ENCODE data around the gene FAM168A.

The FAM168A gene

DNA sequence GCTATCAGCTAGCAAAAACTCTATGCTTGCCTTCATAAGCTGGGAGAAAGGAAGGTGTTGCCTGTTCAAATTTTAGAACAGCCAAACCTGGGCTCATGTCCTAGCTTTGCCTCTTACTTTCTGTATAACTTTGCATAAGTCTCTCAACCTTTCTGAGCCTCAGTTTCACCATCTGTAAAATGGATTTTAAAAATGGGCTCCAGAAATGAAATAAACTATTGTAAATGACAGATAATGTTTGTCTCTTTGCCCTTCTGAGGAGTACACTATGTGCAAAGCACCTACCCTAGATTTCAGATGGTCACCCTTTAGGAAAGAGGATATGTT, 68.7 kb downstream of the FAM168A start:
- DNase-seq (ENCODE audit: low read depth): no peak
- no peak for TF ChIP-seq CTCF (conservative IDR thresholded peaks at IDR 0.05; ENCODE audit: low read length)
- H3K4me3 ChIP-seq (ENCODE audit: low read length): no peak overlapping the region

- no peak for TF ChIP-seq CTCF (conservative IDR thresholded peaks at IDR 0.05; ENCODE audit: low read length)
- peak overlapping the region; percentile 53 for H3K4me3 ChIP-seq (ENCODE audit: low read length)
- peak; percentile 26 for DNase-seq (ENCODE audit: low read depth)
Measured at GRCh38 chr11:73528483-73529203, 69.3 kb downstream of the FAM168A start.

DNA sequence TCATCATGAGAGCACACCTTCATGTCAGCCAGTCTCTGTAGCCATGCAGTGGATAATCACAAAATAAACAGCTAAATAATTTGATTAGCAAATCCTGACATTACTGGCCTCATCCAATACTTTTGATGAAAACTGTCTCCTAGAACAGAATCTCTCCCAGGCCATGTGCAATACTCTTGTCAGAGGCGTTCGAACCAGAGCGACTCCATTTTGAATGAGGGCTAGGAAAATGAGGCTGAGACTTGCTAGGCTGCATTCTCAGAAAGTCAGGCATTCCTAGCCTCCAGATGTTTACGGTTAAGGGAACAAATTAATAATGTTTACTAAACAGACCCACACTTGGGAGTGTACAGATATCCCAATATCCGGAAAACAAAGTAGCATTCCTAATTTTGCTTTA, 69.9 kb downstream of the FAM168A start:
- H3K4me3 ChIP-seq (ENCODE audit: low read length): no peak overlapping the region
- DNase-seq (ENCODE audit: low read depth): no peak
- TF ChIP-seq CTCF (conservative IDR thresholded peaks at IDR 0.05; ENCODE audit: low read length): no peak

DNA sequence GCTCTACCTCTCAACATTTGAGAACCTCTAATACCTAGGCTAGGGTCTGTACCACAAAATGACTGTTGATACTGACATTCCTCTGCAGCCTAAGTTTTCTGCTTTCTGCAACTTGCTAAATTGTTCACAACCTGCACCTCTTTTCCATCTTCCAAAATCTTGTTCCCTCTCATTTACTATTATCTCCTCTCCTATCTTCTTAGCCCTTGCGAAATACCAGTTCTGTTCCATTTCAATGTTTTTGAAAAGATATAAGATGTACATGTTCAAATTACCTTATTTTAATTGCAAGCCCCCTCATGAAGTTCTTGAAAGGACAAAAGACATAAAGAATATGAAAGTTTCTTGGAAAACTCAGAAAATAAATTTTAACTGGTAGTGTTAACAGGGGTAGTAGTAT, 72.3 kb downstream of the FAM168A start:
- no peak overlapping the region for H3K4me3 ChIP-seq (ENCODE audit: low read length)
- TF ChIP-seq CTCF (conservative IDR thresholded peaks at IDR 0.05; ENCODE audit: low read length): no peak
- no peak for DNase-seq (ENCODE audit: low read depth)

DNA sequence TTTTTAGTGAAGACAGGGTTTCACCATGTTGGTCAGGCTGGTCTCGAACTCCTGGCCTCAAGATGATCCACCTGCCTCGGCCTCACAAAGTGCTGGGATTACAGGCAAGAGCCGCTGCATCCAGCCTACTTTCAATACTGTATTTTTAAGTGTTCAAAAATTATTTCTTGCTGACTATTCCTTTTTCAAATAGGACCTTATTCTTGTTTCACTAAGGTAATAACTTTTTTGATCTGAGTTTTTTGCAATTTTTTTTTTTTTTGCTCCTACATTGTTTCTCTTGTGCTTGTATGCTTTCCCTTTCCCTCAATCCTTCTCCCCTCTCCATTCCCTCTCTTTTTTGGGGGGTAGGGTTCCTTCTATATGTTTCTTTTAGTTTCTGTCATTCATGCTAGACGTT, 73.1 kb downstream of the FAM168A start:
- no peak overlapping the region for H3K4me3 ChIP-seq (ENCODE audit: low read length)
- TF ChIP-seq CTCF (conservative IDR thresholded peaks at IDR 0.05; ENCODE audit: low read length): no peak
- no peak for DNase-seq (ENCODE audit: low read depth)

DNA sequence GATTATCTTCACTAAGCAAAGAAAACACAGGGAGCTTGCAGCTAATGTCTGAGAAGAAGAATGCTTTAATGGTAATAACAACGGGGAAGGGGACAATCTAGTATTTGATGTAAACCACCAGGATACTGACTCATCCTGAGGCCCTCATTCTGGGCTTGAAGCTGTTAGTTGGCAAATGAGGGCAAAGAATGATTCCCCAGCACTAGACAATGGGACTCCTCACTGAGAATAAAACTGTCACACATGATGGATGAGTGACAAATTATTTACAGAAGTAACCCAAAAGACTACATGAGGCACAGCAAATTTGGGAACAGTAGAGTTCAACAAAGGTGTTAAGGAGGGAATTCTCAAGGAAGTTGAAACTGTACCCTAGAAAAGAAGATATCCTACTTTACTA, 76.3 kb downstream of the FAM168A start:
- no peak for TF ChIP-seq CTCF (conservative IDR thresholded peaks at IDR 0.05; ENCODE audit: low read length)
- H3K4me3 ChIP-seq (ENCODE audit: low read length): no peak overlapping the region
- DNase-seq (ENCODE audit: low read depth): peak; percentile 34

GRCh38 chr11:73520353-73521061, 77.4 kb downstream of the FAM168A start:
- DNase-seq (ENCODE audit: low read depth): peak; percentile 24
- no peak for TF ChIP-seq CTCF (conservative IDR thresholded peaks at IDR 0.05; ENCODE audit: low read length)
- no peak overlapping the region for H3K4me3 ChIP-seq (ENCODE audit: low read length)

All from AG10803 (cell line).